ENCODE data around the gene BMP7. TPM values are rescaled to one million over a fixed set of nuclear protein-coding genes. Genes with fewer than 3 reads are reported as not detected.
A peak's percentile ranks its signal among the peaks of the same experiment; 100 is the strongest.

The BMP7 gene
- total and polyA plus RNA-seq, 2 of the 8 experiments (the other 6 are each of a cell fraction or from before 2014, with no cell fraction given), result 9.2 to 14.7 TPM

- H2BK12ac ChIP-seq (ENCODE audit: low read depth, low read length), result no peak overlapping the region
- FAIRE-seq (no peak), DNase-seq (ENCODE audit: low read depth in 1 of 2, low spot score in 2 of 2) (no peak)
- H2BK120ac ChIP-seq (replicated peaks; ENCODE audit: low read depth, low read length), result no peak overlapping the region
- no peak overlapping the region for H2BK5ac ChIP-seq (ENCODE audit: low read depth, low read length)
- no peak overlapping the region for H3K23ac ChIP-seq (ENCODE audit: insufficient read length)
- no peaks in the 10 kb centered on the region for H4K20me1 ChIP-seq (replicated peaks in 1 of 2; ENCODE audit: control insufficient read depth in 1 of 2, insufficient read depth in 2 of 2, low read length in 2 of 2)
- H3K23me2 ChIP-seq (ENCODE audit: low read depth, low read length), result no peaks in the 10 kb centered on the region
- H3K9me3 ChIP-seq (ENCODE audit: insufficient read depth in 2 of 2, low read depth in 1 of 2, low read length in 1 of 2), result no peaks in the 10 kb centered on the region
- H3K36me3 ChIP-seq (ENCODE audit: control insufficient read depth in 2 of 4, insufficient read depth in 4 of 4, low read length in 3 of 4), result no peaks in the 10 kb centered on the region
- H3K18ac ChIP-seq (ENCODE audit: extremely low read depth, low read length), result no peak overlapping the region
- H3K79me1 ChIP-seq (ENCODE audit: low read depth, low read length), result no peaks in the 10 kb centered on the region
- H4K5ac ChIP-seq (ENCODE audit: insufficient read length, low read depth, low read length), result no peak overlapping the region
- no peak overlapping the region for H3K56ac ChIP-seq (replicated peaks; ENCODE audit: insufficient read length, low read depth, low read length)
- no peak overlapping the region for H2AFZ ChIP-seq (ENCODE audit: low read length)
- no peak overlapping the region for H2AK5ac ChIP-seq (ENCODE audit: low read depth, low read length)
- no peaks in the 10 kb centered on the region for H3K79me2 ChIP-seq (ENCODE audit: control insufficient read depth in 1 of 2, insufficient read depth in 2 of 2, low read length in 2 of 2)
- H3K14ac ChIP-seq (ENCODE audit: insufficient read length), result no peak overlapping the region
- H3K4me2 ChIP-seq (ENCODE audit: insufficient read depth in 1 of 2, low read depth in 2 of 2, low read length in 2 of 2), result no peak overlapping the region
- TF ChIP-seq EZH2 (IDR thresholded peaks at IDR 0.05; ENCODE audit: low read depth, low read length, severe bottlenecking) (no peak), CBX5 (IDR thresholded peaks at IDR 0.05; ENCODE audit: low read depth, low read length) (no peak), SP2 (IDR thresholded peaks at IDR 0.05; ENCODE audit: low read length) (no peak), NANOG (IDR thresholded peaks at IDR 0.05; ENCODE audit: insufficient read depth, low read depth, low read length, poor library complexity, severe bottlenecking) (no peak), ZNF274 (IDR thresholded peaks at IDR 0.05; ENCODE audit: borderline replicate concordance, extremely low read depth, low read length) (no peak), RAD21 (IDR thresholded peaks at IDR 0.05 in 1 of 2, conservative IDR thresholded peaks at IDR 0.05 in 1 of 2; ENCODE audit: low read depth in 2 of 2, low read length in 2 of 2) (0 out of 4 replicates have a peak, but pooled peaks of 1 of the 2 experiments have one; percentile 17)
- H3K27me3 ChIP-seq (replicated peaks in 1 of 4; ENCODE audit: control insufficient read depth in 3 of 4, extremely low read depth in 1 of 4, insufficient read depth in 3 of 4, low read length in 3 of 4), result peaks cover 0 to 2% (median 0%) of the 10 kb centered on the region in 4 experiments; a peak in 4 of 7 replicates
- H2BK20ac ChIP-seq (ENCODE audit: low read length), result no peak overlapping the region
- H3K4ac ChIP-seq (replicated peaks; ENCODE audit: insufficient read length, low read depth, low read length), result no peak overlapping the region
- no peak overlapping the region for H2BK15ac ChIP-seq (ENCODE audit: low read length)
- no peak overlapping the region for H3K4me3 ChIP-seq (ENCODE audit: extremely low read depth in 1 of 4, insufficient read depth in 2 of 4, low read depth in 3 of 4, low read length in 4 of 4)
- POLR2A ChIA-PET (ENCODE audit: partially characterized antibody), result no interaction called here
- H4K91ac ChIP-seq (replicated peaks; ENCODE audit: insufficient read length, low read length), result no peak overlapping the region
- no peaks in the 10 kb centered on the region; a peak in 2 of 7 replicates for H3K4me1 ChIP-seq (replicated peaks in 1 of 4; ENCODE audit: control insufficient read depth in 3 of 4, insufficient read depth in 4 of 4, low read length in 3 of 4)
- H4K8ac ChIP-seq (ENCODE audit: extremely low read depth, insufficient read depth, low read length), result no peak overlapping the region
- CTCF ChIA-PET (ENCODE audit: partially characterized antibody), result interaction anchor here (0.6 to 1.9 kb wide), 4 partner anchors 19 to 292 kb away, joined by 3 to 5 read pairs (median 4); no protein-coding TSS in a partner anchor
- no peak overlapping the region for H3K27ac ChIP-seq (ENCODE audit: low read depth, low read length)
- no peak overlapping the region for H3K9ac ChIP-seq (replicated peaks in 1 of 4; ENCODE audit: extremely low read depth in 1 of 4, low read depth in 3 of 4, low read length in 3 of 4)
- WGBS, 2 experiments (ENCODE audit: extremely low coverage in 1 of 2, insufficient coverage in 1 of 2, insufficient read length in 1 of 2, insufficient replicate concordance in 2 of 2, low coverage in 1 of 2, low lambda C conversion rate in 2 of 2, missing lambda C conversion rate in 1 of 2), result 76% methylated on average over 6 of the region's 6 CpGs; no CpG with 5 or more reads in 1 of the 2 experiments
Observed at GRCh38 chr20:57124366-57124765, 142.1 kb downstream of the BMP7 start.

All from H1 (cell line).